ENCODE results near the gene MEIS3. TPM values are rescaled to one million over a fixed set of nuclear protein-coding genes. Genes with fewer than 3 reads are reported as not detected.

Gene MEIS3
- total RNA-seq, 6 donors from 2014 or later, result 1.7 to 7.1 (median 3.8) TPM; not detected in 1

GRCh38 chr19:47461876-47462275 is 42.5 kb upstream of the MEIS3 start:
- ATAC-seq (ENCODE audit: low FRiP score in 2 of 2) (no peak), DNase-seq (no peak)
- 83 to 87% methylated on average over 5 of the region's 5 CpGs for WGBS, 2 donors
- H3K36me3 ChIP-seq, result no peaks in the 10 kb centered on the region
- no peak overlapping the region for H3K4me3 ChIP-seq
- H3K9me3 ChIP-seq, result peaks cover 0 to under 1% (median 0%) of the 10 kb centered on the region in 4 donors
- no peak for TF ChIP-seq CTCF (IDR thresholded peaks at IDR 0.05)
- no peak for TF ChIP-seq POLR2AphosphoS5 (IDR thresholded peaks at IDR 0.05)
- TF ChIP-seq POLR2A (IDR thresholded peaks at IDR 0.05), result no peak
- TF ChIP-seq EP300 (IDR thresholded peaks at IDR 0.05), result no peak
- peaks cover 0 to 22% (median 10%) of the 10 kb centered on the region in 4 donors for H3K27me3 ChIP-seq
- H3K4me1 ChIP-seq, result peaks cover 0 to 6% (median 3%) of the 10 kb centered on the region in 4 donors
- H3K27ac ChIP-seq, result no peak overlapping the region

GRCh38 chr19:47459477-47459876 is 40.1 kb upstream of the MEIS3 start:
- no peak for TF ChIP-seq POLR2A (IDR thresholded peaks at IDR 0.05)
- no peak for TF ChIP-seq CTCF (IDR thresholded peaks at IDR 0.05)
- TF ChIP-seq POLR2AphosphoS5 (IDR thresholded peaks at IDR 0.05), result no peak
- TF ChIP-seq EP300 (IDR thresholded peaks at IDR 0.05), result no peak

GRCh38 chr19:47458672-47459071 is 39.3 kb upstream of the MEIS3 start:
- no peaks in the 10 kb centered on the region for H3K36me3 ChIP-seq
- no peak for DNase-seq
- ATAC-seq (ENCODE audit: low FRiP score in 2 of 2), result no peak
- no peak overlapping the region for H3K27ac ChIP-seq
- no peak overlapping the region for H3K4me3 ChIP-seq
- peaks cover 0 to 6% (median 3%) of the 10 kb centered on the region in 4 donors for H3K4me1 ChIP-seq
- TF ChIP-seq CTCF (IDR thresholded peaks at IDR 0.05) (no peak), POLR2A (IDR thresholded peaks at IDR 0.05) (no peak), EP300 (IDR thresholded peaks at IDR 0.05) (no peak), POLR2AphosphoS5 (IDR thresholded peaks at IDR 0.05) (no peak)
- peaks cover 0 to 26% (median 12%) of the 10 kb centered on the region in 4 donors for H3K27me3 ChIP-seq
- 30 to 38% methylated on average over 5 of the region's 5 CpGs for WGBS, 2 donors
- H3K9me3 ChIP-seq, result peaks cover 0 to 16% (median 10%) of the 10 kb centered on the region in 4 donors

More at GRCh38 chr19:47459477-47459876, 40.1 kb upstream of the MEIS3 start:
- DNase-seq (no peak), ATAC-seq (ENCODE audit: low FRiP score in 2 of 2) (no peak)
- Histone ChIP-seq H3K27ac (no peak overlapping the region), H3K4me3 (no peak overlapping the region), H3K4me1 (peaks cover 0 to 6% (median 3%) of the 10 kb centered on the region in 4 donors), H3K9me3 (peaks cover 0 to 16% (median 10%) of the 10 kb centered on the region in 4 donors), H3K27me3 (peaks cover 0 to 26% (median 12%) of the 10 kb centered on the region in 4 donors), H3K36me3 (no peaks in the 10 kb centered on the region)
- 88 to 90% methylated on average over 14 of the region's 14 CpGs for WGBS, 2 donors

GRCh38 chr19:47456721-47457474 is 37.6 kb upstream of the MEIS3 start:
- 35 to 86% methylated on average over 9 to 71 of the region's 77 CpGs for WGBS, 2 donors
- Histone ChIP-seq H3K4me1 (peaks cover 0 to 6% (median 3%) of the 10 kb centered on the region in 4 donors), H3K27me3 (peaks cover 0 to 26% (median 12%) of the 10 kb centered on the region in 4 donors), H3K36me3 (no peaks in the 10 kb centered on the region), H3K4me3 (no peak overlapping the region), H3K27ac (no peak overlapping the region), H3K9me3 (peaks cover 0 to 16% (median 10%) of the 10 kb centered on the region in 4 donors)
- peak in 1 of 2 donors; percentile 16 for ATAC-seq (ENCODE audit: low FRiP score in 2 of 2)
- TF ChIP-seq POLR2AphosphoS5 (IDR thresholded peaks at IDR 0.05) (no peak), EP300 (IDR thresholded peaks at IDR 0.05) (no peak), POLR2A (IDR thresholded peaks at IDR 0.05) (no peak), CTCF (IDR thresholded peaks at IDR 0.05) (no peak)
- peak in 1 of 2 donors; percentile 75 for DNase-seq

Measured in upper lobe of left lung (tissue), 6 donors.